Activated T-cell treated with anti-CD3 and anti-CD28 coated beads, Interleukin-2, amount 50 U/mL, for 1 hour (primary cell): Measurements from ENCODE around the gene SLC13A5.
A peak's percentile ranks its signal among the peaks of the same experiment; 100 is the strongest.
"Not testable (repeated sequence)": the region's sequence is repeated elsewhere in the genome, so short reads cannot be mapped to it uniquely, and the experiment has no call there.

Experiments
- DNase-seq: peaks from one replicate; pipeline ENCODE4 v3.0.0-alpha.2; 2020

The SLC13A5 gene

GRCh38 chr17:6683081-6683684 lies 30.0 kb downstream of the SLC13A5 start:
- DNase-seq: no peak

GRCh38 chr17:6682339-6682738 lies 30.8 kb downstream of the SLC13A5 start:
- DNase-seq: no peak

- no peak for DNase-seq
Observed at GRCh38 chr17:6681671-6682070, 31.5 kb downstream of the SLC13A5 start.

DNA sequence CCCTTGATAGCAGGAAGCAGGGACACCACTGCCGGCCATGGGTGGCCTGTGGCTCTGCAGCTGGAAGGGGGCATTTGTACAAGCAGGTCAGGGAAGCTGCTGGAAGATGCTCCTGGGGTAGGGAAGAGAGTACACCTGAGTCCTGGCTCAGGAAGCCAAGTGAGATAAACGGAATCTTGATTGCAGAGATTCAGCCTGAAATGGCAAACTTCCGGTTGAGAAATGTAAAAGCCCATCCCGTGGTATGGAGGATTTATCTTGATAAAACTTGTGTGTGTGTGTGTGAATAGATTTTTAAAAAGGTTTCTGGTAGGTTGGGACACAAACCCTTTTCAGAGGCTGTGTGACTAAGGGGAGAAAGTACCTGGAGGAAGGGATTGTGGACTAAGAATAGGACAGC lies 32.0 kb downstream of the SLC13A5 start:
- no peak for DNase-seq

DNA sequence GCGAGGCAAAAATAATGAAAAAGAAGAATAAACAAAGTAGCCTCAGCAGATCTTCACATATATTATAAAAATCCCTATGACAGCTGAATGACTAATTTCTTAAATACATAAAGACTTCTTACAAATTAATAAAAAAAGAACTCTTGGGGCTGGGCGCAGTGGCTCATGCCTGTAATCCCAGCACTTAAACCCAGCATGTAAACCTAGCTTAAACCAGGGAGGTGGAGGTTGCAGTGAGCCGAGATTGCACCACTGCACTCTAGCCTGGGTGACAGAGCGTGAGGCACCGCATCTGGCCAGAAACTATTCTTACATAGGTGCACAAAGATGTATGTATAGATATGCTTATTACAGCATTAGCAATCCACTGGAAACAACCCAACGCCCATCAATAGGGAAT lies 33.9 kb downstream of the SLC13A5 start:
- DNase-seq: no peak

- no peak for DNase-seq
Observed at GRCh38 chr17:6677946-6678345, 35.2 kb downstream of the SLC13A5 start.

- DNase-seq: no peak
Observed at GRCh38 chr17:6677158-6677831, 35.9 kb downstream of the SLC13A5 start.

DNA sequence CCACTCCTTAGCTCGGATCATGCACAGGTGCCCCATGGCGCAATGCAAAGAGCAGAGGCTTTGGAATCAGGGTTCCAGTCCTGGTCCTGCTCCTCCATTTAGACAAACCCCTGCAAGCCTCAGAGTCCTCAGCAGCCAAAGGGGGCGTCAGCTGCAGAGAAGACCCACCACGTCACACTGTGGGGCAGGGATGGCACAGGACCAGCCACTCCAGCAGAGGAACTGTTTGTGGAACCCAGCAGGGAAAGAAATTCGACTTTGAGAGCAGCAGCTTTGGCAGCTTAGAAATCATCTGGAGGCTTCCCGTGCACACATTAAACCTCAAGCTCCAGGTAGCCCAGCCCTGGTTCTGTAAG lies 36.4 kb downstream of the SLC13A5 start:
- DNase-seq: no peak

DNA sequence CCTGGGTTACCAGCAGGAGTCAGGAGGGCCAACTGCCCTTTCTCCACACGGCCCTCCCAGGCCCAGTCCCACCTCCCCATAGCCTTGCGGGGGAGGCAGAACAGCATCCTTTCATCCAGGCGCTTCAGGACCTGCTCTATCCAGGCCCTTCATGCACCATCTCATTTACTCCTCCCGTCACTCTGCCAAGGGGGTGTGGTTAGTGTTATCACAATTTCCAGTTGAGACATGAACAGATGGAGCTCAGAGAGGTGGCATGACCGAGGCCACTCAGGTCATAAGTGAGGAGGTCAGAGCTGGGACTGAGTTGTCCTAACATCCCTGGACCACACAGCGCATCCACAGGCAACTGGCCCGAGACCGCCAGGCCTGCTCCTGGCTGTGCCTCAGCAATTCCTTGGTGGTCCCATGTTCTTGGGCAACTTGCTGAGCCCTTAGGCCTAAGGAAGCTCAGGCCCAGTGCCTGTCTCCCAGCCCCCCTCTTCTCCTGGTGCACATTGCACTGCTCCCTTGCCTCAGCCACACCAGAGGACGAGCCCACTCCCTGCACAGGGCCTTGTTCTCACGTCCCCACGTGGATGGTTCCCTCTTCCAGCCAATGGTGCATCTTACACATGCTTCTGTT lies 37.9 kb downstream of the SLC13A5 start:
- no peak for DNase-seq

DNA sequence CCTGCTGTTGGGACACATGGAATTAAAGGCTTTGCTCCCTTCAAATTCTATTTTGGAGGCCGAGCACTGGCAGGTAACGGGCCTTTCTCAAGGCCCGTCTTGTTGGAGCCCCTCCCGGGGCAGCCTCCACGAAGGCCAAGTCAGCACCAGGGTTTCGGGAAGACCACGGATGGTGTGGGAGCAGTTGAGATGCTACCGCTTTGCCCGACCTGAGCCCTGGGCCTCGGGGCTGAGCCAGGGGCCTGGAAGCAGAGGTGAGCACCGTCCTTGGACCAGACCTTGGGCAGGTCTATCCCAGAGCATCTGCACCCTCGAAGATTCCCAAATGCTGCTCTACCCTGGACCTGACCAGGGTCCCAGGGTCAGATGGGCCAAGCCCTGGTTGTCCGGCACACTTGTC lies 38.6 kb downstream of the SLC13A5 start:
- DNase-seq: no peak

DNA sequence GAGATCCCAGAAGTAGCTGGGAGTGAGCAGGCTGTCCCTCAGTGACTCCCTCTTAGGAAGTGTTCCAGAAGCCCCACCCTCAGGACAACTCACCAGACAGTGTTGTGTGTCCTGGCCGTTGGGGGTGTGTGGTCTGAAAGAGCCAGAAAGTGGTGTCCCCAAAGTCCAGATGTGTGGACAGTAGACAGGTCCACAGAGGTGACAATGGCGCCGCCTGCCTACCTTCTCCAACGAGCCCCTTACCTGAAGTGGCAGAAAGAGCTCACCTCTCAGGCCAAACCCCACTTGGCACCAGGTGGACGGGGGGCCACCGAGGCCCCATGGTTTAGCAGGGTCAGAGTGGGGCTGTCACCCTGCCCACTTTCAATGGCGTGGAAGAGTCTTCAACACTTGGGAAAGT lies 41.7 kb downstream of the SLC13A5 start:
- no peak for DNase-seq

DNA sequence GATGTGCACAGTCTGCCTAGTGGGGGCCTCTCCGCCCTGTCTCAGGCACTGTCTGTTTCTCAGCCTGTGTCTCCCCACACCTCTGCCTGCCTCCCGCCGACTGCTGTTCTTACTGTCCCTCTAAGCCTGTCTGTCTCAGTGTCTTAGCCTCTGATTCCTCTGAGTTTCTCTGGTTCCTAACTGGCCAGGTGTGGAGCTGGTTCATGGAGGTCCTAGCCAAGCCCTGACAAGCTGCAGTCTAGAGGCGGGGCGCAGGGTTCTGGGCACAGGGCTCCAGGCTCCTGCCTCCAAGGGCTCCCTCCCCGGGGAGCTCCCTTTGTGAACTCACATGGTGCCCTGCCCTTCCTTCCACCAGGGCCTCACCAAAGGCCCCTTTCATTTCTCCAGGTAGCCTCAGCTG lies 42.2 kb downstream of the SLC13A5 start:
- no peak for DNase-seq

- DNase-seq: no peak
Observed at GRCh38 chr17:6670571-6670970, 42.6 kb downstream of the SLC13A5 start.

GRCh38 chr17:6669479-6670212 lies 43.5 kb downstream of the SLC13A5 start:
- no peak for DNase-seq

- no peak for DNase-seq
Observed at GRCh38 chr17:6668727-6669425, 44.3 kb downstream of the SLC13A5 start.

DNA sequence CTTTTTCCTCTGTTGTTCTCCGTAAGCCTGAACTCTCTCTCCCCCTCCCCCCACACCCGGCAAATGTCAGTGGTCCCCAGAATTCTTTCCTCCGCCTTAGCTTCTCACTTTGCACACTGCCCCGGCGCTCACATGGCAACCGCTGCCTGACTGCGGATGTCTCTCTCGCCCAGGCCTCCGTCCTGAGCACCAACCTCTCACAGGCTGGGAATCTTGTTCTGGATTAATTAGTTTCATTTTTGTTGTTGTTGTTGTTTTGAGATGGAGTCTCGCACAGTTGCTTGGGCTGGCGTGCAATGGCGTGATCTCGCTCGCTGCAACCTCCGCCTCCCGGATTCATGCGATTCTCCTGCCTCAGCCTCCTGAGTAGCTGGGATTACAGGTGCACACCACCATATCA lies 45.0 kb downstream of the SLC13A5 start:
- no peak for DNase-seq

GRCh38 chr17:6667516-6667915 lies 45.7 kb downstream of the SLC13A5 start:
- DNase-seq: no peak

DNA sequence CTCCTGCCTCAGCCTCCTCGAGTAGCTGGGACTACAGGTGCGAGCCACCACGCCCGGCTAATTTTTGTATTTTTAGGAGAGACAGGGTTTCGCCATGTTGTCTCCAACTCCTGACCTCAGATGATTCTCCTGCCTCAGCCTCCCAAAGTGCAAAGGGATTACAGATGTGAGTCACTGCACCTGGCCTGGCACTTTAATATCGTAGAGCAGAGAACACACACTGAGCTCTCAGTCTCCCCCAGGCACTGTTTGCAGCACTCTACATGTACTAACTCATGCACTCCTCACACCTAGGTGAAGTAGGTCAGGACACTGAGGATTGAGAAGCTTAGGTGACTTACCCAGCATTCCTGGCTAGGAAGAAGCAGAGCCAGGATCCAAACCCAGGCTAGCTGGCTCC lies 46.6 kb downstream of the SLC13A5 start:
- no peak for DNase-seq

DNA sequence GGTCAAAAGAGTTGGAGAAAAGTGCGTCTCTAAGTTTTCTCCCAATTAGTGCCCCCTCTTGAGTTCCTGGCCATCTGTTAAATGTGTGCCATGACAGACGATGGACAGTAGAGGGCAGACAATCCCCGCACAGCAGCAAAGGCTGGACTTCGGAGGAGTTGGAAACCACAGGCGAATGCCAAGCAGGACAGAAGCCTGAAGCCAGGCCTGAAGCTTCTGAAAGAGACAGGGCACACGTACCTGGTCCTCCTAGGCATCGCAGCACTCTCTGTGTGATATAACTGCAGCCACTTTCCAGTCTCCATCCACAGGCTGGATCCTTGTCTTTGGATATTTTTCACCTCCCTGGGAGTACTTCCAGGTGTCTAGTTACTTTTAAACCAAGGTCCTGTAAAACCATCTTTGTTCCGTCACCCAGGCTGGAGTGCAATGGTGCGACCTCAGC lies 47.1 kb downstream of the SLC13A5 start:
- peak; percentile 47 for DNase-seq

- not testable (repeated sequence) for DNase-seq
Observed at GRCh38 chr17:6663200-6663599, 50.0 kb downstream of the SLC13A5 start.

GRCh38 chr17:6661464-6661848 lies 51.7 kb downstream of the SLC13A5 start:
- DNase-seq: no peak

DNA sequence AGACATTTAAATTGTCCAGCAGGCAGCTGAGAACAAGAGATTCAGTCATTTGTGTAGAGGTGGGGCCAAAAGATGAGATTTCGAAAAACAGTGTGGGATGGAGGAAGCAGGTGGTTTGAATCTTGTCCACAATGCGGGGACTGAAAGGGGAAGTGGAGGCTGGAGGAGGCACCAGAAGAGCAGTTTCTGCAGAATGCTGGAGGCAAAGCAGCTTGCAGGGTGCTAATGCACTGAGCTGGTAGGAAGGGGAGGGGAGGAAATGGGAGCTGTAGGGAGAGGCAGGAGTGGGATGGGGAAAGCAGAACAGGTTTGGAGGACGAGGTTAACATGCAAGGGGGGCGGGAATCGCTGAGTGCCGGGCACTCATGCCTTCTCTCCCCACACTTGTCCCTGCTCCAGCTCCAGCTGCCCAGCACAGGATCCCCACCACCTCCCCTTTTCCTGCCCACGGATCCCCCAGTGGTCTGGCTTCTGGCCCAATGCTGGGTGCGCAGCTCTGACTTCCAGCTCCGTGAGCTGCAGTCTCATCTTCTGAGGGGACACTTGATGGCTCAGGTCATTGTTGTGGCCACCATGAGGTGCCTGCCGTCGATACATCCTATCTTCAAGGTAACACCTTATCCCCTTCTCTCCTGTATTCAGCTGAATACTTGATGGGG lies 52.2 kb downstream of the SLC13A5 start:
- DNase-seq: no peak

DNA sequence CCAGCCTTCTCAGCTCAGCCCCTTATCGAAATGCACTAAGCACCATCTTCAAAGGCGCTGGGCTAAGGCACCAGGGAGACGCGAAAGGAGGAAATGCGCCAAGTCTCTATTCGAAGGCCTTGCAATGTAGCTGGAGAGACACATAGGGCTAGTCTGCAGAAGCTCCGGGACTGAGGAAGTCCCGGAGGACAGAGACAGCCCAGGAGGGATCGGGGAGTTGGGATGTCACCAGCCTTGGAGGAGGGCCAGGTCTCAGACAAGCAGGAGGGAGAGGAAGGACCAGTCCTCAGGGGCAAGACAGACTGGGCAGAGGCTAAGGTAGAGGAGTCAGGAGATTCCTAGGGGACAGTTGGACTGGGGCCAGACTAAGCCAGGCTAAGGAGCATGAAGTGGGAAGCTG lies 53.1 kb downstream of the SLC13A5 start:
- DNase-seq: no peak
